Right forelimb (tissue), 1 donor: Measurements from ENCODE around the gene EIF2S1.
"Not testable (repeated sequence)": the region's sequence is repeated elsewhere in the genome, so short reads cannot be mapped to it uniquely, and the experiment has no call there.

Source experiments
- DNase-seq: peaks from one replicate; pipeline ENCODE4 v3.0.0-alpha.2; 2018

Gene EIF2S1

DNA sequence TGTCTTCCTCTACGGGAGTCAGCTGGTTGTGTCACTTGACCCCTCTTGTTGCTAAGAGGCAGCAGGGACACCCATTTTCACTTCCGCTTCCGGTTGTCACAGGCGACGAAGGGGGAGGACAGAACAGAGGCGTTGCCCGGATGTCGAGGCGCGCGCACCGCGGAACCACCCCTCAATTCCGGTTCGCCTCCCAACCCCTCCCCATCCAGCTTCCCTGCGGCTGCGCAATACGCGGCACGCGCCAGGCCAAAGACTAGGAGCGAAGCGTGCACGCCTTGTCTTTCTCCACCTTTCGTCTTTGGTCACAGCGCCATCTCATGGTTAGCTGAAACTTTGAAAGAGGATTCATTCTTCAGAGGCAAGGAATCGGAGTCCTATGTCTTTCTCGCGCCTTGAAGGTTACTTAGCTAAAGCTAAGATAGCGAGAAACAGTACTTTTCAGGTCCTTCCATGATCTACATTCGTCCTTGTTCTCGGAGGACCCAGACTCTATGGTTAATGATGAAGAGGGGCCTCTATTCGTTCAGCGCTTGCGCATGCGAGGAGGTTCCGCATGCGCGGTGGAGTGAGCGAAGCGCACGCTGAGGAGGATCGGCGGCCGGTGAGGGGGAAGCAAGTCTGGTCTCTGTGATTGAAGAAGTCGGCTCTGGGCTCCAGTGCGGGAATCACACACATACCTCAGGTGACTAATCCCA, at the start of gene EIF2S1, which contains the start of gene ATP6V1D:
Gene EIF2S1 (plus strand): TSS at position 554 of the 695 bp plus-strand sequence. CDS start 4,440 bp downstream, outside the sequence.
Gene ATP6V1D (minus strand): TSS at position 30 of the 695 bp plus-strand sequence. CDS start 106 bp downstream, outside the sequence.
- DNase-seq, result peak; percentile 100

DNA sequence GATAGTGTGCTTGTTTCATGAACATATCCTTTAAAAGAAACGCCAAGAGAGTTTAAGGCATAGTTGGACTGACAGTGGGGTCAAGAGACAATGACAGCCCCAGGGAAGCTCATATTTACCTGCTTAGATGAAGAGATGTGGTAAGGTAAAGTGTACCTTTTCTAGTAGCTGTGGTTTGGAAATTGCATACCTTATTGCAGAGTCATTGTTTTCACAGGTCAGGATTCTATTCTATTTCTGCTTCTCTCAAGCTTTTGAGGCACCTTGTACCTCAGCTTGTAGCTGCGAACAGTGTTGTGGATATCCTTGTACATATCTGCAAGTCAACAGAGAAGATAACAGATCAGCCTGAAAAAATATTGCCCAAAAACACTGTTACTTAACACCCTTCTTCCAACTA, 48.3 kb upstream of the EIF2S1 start:
- no peak for DNase-seq

DNA sequence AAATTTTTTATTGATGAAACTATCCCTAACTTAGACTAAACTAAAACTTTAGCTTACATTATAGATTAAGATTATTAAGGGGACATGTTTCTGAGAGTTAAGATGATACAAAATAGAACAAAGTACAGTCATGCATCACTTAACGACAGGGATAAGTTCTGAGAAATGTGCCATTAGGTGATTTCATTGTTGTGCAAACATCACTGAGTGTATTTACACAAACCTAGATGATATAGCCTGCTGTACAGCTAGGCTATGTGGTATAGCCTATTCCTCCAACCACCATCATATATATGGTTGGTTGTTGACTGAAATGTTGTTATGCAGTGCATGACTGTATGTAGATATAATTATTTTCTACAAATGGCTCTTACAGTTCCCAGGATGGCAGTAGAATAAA, 47.0 kb upstream of the EIF2S1 start:
- no peak for DNase-seq

DNA sequence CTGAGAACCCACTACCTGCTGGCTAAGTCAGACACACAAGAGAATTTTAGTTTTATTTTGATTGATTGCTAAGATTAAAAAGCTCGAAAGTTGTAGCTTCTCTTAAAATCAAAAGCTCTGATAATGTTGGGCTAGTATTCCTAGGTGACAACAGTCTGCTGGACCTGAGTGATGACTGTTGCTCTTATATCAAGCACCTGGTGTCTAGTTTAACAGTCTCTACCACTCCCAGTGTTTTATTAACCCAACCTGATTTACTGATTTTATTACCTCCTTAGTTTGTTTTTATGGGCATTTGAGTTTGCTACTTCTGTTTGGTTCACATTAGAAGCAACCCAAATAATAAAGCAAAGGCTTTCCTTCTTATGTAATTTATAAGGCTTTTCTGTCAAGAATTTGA, 42.3 kb upstream of the EIF2S1 start:
- no peak for DNase-seq

DNA sequence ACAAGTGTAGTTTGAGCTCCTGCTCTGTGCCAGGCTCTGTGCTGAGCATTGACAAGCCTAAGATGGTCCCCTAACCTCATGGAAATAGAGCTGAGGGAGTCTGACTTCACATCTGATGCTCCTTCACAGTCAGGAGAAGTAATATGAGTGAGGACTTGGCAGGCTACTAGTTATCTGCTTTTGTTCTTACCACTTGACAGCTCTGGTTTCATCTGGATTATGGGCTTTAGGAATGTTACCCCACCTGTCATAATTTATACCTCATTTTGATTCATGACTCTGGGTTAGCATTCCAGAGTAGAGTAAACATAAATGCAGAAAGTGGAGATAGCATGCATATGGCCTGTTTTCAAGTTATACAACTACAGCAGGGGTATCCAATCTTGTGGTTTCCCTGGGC, 41.0 kb upstream of the EIF2S1 start:
- no peak for DNase-seq

DNA sequence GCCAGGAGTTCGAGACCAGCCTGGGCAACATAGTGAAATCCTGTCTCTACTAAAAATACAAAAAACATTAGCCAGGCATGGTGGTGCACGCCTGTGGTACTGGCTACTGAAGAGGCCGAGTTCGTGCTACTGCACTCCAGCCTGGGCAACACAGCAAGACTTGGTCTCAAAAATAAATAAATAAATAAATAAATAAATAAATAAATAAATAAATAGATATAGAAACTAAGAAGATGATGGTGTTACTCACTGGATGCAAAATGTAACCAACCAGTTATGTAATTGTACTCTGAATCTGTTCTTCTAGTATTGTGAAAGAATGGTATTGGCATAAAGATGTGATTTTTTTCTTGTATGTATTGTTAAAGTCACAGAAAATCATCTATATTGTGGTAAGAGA, 30.5 kb upstream of the EIF2S1 start:
- DNase-seq, result not testable (repeated sequence)

DNA sequence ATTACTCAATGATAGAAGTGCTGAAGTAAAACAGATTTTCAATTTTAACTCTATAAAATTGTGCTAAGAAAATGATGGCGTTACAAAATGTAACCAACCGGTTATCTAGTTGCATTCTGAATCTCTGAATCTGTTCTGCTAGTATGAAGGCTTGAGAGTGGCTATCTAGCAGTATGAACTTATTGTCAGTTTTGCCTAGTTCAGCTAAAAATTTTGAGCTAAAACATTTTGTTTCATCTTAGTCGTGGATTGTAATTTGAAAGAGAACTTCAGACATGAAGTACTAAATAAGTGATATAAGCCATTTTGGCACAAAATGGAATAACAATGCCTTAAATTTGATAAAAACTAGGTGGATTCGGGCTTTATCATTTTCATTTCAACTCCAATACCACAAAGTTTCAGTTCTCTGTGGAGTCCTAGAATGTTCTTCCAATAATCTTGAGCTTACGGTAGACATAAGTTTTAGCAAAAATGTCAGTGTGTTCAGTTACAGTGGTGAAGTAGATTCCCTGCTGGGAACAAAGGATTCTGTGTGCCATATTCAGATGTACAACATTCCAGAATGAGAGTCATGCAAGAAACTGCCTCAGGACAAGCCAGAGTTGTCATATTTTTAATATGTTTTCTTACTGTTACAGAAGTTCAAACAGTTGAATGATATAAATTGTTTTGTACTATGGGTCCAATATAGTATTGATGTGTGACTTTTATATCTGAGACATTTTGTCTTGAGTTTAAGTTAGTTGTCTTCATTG, 28.6 kb upstream of the EIF2S1 start:
- no peak for DNase-seq

DNA sequence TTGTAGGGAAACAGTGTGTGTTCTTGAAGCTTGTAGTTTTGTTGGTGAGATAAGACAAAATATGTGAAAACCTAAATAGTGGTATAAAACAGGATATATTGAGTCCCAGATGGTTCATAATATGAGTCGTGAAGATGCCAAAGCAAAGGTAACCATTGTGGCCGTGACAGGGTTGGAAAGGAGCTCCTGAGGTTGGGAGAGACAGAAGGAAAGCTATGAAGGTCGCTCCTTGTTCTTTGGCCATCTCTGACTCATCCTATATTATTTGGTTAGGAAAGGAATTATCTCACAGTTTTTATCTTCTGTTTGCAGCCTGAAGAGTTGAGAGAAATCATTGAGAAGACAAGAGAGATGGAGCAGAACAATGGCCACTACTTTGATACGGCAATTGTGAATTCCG, 27.7 kb upstream of the EIF2S1 start:
- no peak for DNase-seq

DNA sequence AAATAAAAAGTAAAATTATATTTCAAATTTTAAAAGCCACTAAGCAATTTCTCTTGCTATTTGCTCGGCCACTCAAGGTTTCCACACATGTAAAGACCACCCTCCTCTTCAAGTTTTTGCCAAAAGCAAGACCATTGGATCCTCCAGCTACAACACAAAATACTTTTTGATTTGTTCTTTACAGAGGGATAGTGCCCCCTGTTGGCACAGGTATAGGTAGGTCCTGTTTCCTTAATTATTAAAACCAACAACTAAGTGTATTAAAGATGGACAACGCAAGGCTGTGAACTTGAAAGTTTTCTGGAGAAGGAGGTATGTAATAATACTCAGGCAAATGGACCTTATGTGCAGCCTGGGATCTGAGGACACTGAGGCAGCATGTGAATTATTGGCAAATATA, 24.3 kb upstream of the EIF2S1 start:
- no peak for DNase-seq

DNA sequence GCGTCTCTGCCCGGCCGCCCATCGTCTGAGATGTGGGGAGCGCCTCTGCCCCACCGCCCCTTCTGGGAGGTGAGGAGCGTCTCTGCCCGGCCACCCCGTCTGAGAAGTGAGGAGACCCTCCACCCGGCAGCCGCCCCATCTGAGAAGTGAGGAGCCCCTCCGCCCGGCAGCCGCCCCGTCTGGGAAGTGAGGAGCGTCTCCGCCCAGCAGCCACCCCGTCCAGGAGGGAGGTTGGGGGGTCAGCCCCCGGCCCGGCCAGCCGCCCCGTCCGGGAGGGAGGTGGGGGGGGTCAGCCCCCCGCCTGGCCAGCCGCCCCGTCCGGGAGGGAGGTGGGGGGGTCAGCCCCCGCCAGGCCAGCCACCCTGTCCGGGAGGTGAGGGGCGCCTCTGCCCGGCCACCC, 18.9 kb upstream of the EIF2S1 start:
- DNase-seq, result not testable (repeated sequence)

DNA sequence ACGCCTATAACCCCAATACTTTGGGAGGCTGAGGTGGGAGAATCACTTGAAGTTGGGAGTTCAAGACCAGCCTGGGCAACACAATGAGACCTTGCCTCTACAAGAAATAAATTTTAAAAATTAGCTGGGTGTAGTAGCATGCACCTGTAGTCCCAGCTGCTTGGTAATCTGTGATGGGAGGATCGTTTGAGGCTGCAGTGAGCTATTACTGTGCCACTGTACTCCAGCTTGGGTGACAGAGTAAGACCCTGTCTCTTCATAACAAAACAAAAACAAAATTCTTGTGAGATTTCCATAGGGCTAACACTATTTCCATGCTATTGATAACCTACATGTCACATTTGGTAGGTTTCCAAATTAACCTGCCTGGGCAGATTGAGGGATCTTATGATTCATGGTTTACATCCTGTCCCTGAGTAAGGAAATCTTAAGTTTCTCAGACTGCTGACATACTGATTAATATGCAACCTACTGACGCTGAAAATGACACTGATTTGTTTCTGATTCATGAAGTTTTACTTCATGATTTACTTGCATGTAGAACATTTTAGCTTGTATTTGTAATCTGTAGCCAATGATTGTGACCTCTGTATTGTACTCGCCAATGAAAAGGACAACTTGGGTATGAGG, 16.4 kb upstream of the EIF2S1 start:
- no peak for DNase-seq

DNA sequence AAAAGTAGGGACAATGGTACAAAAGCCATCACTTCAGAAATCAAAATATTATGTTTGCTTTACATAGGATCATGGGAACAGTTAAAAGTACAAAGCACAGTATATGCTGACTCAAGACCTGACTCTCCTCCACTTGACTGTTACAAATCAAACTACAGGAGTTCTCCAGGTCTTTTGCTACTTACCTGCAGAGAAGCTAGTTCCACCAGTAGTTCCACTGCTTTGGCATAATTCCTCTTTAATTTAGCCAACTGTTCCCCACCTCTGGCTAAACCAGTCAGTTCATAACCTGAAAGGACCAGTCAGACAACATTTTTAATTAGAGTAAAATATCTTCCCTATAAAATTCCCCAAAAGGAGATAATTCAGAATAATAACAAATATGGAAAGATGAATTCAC, 14.5 kb upstream of the EIF2S1 start:
- no peak for DNase-seq

DNA sequence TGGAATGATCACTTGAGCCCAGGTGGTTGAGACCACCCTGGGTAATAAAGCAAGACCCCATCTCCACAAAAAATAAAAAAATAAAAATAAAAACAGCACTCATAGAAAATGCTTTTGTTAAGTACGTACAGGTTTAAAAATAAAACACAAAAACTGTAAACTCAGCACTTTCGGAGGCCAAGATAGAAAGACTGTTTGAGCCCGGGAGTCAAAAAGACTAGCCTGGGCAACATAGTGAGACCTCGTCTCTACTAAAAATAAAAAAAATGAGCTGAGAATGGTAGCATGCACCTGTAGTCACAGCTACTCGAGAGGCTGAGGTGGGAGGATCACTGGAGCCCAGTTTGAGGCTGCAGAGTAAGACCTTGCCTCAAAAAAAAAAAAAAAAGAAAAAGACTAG, 8.1 kb upstream of the EIF2S1 start:
- no peak for DNase-seq

DNA sequence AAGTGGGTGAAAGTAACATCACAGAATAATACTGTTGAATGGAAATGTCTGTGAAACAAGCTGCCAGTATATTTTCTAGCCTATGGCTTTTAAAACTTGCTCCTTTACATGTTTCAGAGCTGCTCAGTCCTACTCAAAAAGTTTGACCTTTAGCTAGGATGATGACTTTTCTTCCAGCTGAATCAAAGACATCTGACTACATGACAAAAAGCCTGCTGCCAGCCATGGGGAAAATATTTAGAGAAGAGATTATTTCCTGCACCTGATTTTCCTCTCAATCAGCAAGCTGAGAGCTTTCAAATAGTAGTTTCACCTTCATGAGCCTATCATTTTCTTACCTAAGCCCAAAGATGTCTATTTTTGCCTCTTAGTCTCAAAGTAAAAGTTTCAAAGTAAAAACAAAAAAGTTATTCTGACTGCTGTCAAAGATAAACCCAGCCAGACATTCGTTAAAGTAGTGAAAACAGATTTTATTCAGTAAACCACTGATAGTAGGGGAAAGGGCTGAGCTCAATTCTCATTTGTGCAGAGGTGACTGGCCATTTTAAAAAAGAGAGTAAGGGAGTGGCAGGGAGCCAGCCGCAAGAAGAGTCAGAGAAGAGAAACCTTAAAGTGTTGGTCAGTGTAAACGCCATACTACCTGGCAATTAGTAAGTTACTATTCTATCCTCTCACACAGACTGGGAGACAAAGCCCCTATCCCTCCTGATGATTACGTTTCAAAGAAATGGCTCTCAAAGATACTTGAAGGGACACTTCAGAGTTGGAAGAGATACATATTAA, 2.8 kb upstream of the EIF2S1 start:
- no peak for DNase-seq

DNA sequence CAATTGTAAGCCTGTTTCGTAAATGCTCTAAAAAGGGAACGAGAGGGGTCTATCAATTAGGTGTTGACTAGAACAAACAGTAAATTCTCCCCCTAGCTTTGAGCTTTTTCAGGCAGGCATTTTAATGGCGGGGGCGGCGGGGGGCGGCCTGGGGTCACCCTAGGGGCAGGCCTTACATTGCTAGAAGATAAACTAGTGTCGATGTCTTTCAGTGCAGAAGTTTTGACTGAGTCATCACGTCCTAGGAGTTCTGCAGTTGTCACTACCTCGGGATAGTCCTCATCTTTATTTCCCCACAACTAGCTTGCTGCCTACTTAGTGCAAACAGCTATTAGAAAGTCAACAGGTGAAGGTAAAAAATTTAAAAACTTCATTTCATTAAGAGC, 2.2 kb upstream of the EIF2S1 start:
- no peak for DNase-seq

DNA sequence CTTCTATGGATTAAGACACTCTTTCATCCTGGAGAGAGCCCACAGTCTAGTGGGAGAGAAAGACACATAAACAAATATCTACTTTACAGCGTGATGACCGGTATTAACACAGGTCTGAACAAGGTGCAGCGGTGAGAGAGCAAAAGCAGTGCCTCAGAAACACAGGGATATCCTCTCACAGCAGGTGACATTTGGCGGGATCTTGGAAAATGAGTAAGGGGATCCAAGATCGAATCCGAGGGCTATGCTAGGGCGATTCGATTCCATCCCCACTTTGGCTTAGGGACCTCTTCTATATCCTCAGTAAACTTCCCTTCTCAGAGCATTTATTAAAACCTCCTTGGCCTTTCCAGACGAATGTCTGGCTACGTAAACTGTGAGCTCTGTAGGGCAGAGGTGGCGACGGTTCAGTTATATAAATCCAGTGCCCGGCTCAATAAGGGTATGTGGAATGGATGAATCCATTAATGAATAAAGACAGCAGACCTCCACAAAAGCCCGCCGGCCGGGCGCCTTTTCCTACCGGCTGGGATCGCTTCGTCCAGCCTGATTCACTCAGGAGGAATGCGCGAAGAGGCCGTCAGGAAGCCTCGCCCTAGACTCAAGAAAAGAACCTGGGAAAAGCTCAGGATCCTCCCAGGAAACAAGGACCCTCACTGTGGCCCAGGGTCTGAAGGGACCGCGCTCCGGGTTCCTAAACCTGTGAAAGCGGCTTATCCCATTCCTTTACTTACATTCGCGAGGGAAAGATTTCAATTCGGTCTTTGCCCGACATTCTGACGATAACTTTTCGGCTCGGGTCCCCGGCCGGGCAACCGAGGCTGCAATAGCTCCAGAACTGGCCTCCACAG, 979 bp upstream of the EIF2S1 start:
- no peak for DNase-seq

DNA sequence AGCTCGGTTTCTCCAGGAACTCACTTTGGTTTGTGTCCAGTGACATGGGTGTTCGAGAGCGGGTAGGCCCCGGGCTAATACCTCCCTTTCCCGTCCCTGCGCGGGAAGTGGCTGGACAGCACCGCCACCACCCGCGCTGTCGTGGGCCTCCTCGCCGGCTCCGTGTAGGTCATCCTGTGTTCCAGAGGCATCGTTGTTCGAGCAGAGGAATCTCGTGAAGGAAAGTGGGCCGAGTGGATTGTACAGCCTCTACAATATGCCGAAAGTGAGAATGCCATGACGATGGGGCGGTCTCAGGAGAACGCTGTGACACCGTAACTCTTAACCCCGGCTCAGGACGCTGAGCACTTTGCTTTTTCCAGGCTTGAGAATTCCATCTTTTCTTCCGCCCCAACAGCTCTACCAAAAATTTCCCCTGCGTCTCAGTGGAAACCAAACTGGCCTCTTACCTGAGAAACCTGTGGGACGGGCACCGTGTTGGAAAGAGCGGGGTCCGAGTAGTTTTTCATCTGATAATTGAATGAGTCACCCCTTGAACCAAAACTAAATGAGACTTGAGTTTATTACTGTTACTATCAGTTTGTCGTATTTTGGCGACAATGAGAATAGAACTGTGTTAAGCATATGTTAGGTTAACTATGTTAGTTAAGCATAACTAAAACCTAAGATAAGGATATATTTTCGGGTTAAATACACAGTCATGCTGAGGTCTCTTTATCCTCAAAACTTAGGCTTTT, 510 bp downstream of the EIF2S1 start:
- no peak for DNase-seq

DNA sequence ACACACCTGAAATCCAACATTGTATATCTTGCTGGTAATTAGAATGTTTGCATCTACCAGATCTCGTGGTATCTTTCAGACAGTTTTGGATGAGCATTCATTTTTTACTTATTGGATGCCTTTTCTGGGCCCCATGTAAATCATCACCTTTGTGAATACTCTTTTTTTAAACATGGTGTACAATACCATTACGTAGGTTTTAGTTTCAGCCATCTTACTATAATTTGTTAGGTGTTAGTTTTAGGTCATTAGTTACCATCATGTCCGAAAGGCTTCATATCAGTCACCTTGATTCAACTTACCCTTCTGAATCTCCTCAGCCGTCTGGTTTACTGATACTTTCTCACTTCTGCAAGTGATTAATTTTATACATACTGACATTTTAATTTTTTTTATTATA, 5.3 kb downstream of the EIF2S1 start:
- no peak for DNase-seq

DNA sequence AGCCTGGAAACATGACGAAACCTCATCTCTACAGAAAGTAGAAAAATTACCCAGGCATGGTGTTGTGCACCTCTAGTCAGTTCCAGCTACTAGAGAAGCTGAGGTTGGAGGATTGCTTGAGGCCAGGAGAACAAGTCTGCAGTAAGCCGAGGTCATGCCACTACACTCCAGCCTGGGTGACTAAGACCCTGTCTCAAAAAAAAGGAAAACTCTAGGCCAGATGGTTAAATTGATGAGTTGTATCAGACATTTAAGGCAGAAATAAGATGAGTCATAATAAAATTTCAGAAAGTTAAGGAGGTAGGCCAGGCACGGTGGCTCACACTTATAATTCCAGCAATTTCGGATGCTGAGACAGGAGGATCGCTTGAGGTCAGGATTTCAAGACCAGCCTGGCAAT, 10.7 kb downstream of the EIF2S1 start:
- DNase-seq, result no peak

DNA sequence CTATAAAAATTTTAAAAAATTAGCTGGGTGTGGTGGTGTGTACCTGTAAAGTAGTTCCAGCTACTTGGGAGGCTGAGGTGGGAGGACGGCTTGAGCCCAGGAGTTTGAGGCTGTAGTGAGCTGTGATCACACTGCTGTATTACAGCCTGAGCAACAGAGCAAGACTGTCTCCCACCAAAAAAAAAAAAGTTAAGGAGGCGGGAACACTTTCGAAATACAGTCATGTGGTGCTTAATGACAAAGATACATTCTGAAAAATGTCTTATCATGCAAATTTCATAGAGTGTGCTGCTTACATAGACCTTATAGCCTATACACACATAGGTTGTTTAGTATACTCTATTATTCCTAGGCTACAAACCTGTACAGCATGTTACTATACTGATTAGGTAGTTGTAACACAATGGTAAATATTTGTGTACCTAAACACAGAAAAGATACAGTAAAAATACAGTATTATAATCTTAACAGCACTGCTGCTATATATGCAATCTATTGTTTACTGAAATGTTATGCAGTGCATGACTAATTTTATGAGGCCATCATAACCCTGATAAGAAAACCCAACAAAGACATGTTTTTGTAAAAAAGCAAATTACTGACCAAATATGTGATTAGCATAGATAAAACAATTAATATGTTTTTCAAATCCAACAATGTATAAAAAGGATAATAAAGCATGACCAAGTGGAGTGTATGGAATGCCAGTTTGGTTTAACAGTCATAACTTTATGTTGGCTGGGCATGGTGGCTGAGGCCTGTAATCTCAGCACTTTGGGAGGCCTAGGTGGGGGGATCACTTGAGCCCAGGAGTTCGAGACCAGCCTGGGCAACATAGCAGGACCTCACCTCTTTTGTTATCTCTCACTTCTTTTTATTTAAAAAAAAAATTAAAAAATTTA, 11.4 kb downstream of the EIF2S1 start:
- DNase-seq, result no peak
